SH-SY5Y (cell line): ENCODE data around the gene EIF4EBP2.

Experiments used
- GATA2 ChIP-seq: IDR thresholded peaks from 2 replicates; pipeline ENCODE4 v1.6.1; 2011; ENCODE audit warnings: mild to moderate bottlenecking, low read depth, low read length
- GATA3 ChIP-seq: IDR thresholded peaks from 2 replicates; pipeline ENCODE4 v1.6.1; 2011; ENCODE audit warnings: low read depth, mild to moderate bottlenecking, low read length, moderate library complexity

EIF4EBP2 gene

DNA sequence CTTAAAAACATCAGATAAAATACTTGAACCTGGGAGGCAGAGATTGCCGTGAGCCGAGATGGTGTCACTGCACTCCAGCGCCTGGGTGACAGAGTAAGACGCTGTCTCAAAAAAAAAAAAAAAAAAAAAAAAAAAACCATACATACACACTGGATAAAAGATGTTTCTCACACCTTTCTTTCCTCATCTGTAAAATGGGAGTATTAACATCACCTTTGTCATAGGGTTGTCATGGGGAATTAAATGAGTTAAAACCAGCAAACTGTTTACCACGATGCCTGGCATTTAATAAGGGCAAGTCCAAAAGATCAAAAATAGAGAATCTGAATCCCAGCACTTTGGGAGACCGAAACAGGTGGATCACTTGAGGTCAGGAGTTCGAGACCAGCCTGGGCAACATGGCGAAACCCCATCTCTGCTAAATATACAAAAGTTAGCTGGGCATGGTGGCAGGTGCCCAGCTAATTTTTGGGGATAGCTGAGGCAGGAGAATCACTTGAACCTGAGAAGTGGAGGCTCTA, 34.4 kb upstream of the EIF4EBP2 start:
- TF ChIP-seq GATA3 (no peak), GATA2 (no peak)

GRCh38 chr10:70370766-70371165, 33.2 kb upstream of the EIF4EBP2 start:
- TF ChIP-seq GATA2, result no peak
- TF ChIP-seq GATA3, result no peak

- TF ChIP-seq GATA3, result no peak
- no peak for TF ChIP-seq GATA2
Observed at GRCh38 chr10:70371846-70372245, 32.1 kb upstream of the EIF4EBP2 start.

DNA sequence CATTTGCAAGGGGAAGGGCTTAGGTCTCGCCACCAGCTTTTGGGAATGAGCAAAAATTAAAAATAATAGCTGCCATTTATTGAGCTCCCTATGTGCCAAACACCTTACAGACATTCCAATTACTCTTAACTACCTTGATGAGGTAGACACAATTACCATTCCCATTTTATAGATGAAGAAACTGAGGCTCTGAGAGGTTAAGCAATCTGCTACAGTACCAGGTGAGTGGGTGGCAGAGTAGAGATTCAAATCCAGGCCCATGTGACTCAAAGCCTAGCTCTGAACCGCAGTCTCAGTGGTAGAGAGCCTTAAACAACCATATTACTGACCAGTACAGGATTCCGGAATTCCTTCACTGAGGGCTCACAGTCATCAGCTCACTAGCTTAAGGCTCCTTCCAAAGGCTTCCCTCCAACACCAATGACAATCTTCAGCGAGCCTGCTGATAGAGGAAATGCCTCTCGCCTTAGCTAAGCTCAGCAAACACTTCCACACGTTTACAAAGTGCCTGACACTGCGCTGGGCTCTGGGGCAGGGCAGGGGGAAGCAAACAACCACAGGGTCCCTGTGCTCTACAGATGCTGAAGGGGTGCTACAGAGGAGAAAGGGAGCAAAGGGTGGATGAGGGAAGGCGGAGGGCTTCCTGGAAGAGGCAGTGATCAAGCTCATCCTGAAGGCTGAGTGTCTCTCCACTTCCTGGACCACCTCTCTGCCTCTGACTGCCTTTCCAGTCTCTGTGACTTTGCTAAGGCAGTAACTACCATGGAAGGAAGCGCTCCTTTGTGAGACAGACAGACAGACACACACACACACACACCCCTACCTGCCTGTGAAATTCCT, 28.9 kb upstream of the EIF4EBP2 start:
- TF ChIP-seq GATA2, result no peak
- TF ChIP-seq GATA3, result no peak

GRCh38 chr10:70376436-70377378, 27.2 kb upstream of the EIF4EBP2 start:
- no peak for TF ChIP-seq GATA2
- TF ChIP-seq GATA3, result no peak

- no peak for TF ChIP-seq GATA2
- no peak for TF ChIP-seq GATA3
Observed at GRCh38 chr10:70378122-70378521, 25.8 kb upstream of the EIF4EBP2 start.

DNA sequence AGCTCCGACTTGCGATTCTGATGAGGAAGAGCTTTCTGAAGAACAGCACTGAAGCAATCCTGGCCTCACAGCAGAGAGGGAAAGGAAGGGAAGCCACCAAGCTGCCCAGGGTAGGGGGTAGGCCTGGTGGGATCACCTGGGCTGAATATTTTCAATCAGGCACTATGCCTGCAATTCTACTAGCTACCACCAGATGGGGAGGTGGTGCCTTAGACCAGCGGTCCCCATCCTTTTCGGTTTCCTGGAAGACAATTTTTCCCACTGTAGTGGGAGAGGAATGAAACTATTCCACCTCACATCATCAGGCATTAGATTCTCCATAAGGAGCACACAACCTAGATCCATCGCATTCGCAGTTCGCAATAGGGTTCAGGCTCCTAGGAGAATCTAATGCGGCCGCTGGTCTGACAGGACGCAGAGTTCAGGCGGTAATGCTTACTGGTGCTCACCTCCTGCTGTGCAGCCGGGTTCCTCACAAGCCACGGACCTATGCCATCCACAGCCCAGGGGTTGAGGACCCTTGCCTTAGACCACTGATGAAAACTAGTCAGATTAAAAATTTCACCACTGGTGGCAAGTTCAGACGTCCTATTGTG, 24.3 kb upstream of the EIF4EBP2 start:
- TF ChIP-seq GATA3, result no peak
- TF ChIP-seq GATA2, result no peak

GRCh38 chr10:70380350-70381135, 23.4 kb upstream of the EIF4EBP2 start:
- no peak for TF ChIP-seq GATA3

GRCh38 chr10:70381471-70382421, 22.2 kb upstream of the EIF4EBP2 start:
- TF ChIP-seq GATA3 (no peak), GATA2 (no peak)

DNA sequence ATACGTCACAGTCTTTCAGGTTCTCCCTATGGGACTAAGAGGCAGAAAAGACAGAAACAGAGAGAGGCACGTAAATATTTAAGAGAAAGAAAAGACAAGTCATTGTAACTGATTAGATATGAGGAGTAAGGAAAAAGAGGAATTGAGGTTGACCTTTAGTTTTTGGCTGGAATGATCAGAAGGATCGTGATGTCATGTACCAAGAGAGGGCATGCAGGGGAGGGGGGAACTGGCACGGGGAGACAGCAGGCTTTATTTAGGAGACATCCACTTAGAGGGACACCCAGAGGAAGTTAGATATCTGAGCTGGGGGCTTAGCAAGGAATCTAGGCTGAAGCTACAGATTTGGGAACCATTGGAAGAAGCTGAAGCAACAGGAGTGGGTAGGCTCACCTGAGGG, 12.3 kb upstream of the EIF4EBP2 start:
- TF ChIP-seq GATA2, result no peak
- TF ChIP-seq GATA3, result no peak

GRCh38 chr10:70396140-70396539, 7.8 kb upstream of the EIF4EBP2 start:
- TF ChIP-seq GATA2 (no peak), GATA3 (no peak)

GRCh38 chr10:70399177-70399576, 4.8 kb upstream of the EIF4EBP2 start:
- TF ChIP-seq GATA2 (no peak), GATA3 (no peak)

- TF ChIP-seq GATA2 (no peak), GATA3 (no peak)
Observed at GRCh38 chr10:70403483-70404035, 386 bp upstream of the EIF4EBP2 start.
